UCSD-AML1 (cell line): ENCODE results near the gene UCN2.
"Not testable (repeated sequence)": the region's sequence is repeated elsewhere in the genome, so short reads cannot be mapped to it uniquely, and the experiment has no call there.

Experiments used
- DNase-seq: peaks from one replicate; lab custom pipeline; 2025; ENCODE audit not compliant: unreplicated experiment; lab: John Stamatoyannopoulos, UW

UCN2 gene

DNA sequence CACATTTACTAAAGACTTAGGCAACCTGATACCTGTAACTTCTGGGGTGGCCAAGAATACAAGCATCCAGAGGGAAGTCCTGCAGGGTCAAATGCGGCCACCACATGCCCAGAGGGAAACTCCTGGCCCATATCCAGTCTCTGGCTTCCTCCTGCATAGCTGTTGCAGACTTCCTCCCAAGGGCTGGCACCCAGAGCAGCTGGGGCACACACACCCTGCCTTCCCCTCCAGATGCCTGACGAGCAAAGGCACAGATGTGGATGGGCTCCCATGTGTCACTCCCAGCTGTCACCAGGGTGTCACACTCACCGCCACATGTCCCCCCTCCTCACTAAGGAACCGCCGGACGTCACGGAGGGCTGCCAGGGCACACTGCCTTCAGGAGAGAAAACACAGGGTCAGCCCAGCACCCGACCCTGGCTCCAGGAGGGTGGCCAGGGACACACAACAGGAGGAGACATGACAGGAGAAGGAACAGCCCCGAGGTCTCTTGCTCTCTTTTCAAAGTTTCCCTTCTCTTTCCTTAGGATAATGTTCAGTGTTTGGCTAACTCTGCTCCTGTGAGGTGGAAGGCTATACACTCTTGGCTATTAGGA lies 20.2 kb downstream of the UCN2 start:
- DNase-seq, result peak; percentile 53

GRCh38 chr3:48538451-48538850 lies 25.1 kb downstream of the UCN2 start:
- no peak for DNase-seq

DNA sequence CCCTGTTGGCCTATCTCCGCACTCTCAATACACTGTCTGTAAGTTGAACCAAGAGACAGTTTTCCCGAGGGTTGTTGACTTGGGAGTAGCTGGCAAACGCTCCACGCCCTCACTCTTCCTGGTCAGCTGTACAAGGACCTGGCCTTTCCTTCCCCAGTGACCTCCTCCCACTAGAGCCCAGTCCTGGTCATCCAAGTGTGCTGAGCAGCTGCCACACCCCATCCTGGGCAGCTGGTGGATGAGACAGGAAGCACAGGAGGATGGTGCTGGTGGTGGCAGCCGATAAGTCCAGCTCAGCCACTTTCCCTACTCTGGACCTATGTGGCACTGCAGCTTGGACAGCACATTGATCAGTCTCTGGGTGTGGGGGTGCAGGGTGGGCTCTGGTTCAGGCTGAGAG lies 26.8 kb downstream of the UCN2 start:
- DNase-seq, result no peak

- DNase-seq, result no peak
These were observed 27.5 kb downstream of the UCN2 start for GRCh38 chr3:48536116-48536515.

- no peak for DNase-seq
These were observed 28.0 kb downstream of the UCN2 start for GRCh38 chr3:48535578-48535977.

GRCh38 chr3:48532977-48533337 lies 30.6 kb downstream of the UCN2 start:
- no peak for DNase-seq

DNA sequence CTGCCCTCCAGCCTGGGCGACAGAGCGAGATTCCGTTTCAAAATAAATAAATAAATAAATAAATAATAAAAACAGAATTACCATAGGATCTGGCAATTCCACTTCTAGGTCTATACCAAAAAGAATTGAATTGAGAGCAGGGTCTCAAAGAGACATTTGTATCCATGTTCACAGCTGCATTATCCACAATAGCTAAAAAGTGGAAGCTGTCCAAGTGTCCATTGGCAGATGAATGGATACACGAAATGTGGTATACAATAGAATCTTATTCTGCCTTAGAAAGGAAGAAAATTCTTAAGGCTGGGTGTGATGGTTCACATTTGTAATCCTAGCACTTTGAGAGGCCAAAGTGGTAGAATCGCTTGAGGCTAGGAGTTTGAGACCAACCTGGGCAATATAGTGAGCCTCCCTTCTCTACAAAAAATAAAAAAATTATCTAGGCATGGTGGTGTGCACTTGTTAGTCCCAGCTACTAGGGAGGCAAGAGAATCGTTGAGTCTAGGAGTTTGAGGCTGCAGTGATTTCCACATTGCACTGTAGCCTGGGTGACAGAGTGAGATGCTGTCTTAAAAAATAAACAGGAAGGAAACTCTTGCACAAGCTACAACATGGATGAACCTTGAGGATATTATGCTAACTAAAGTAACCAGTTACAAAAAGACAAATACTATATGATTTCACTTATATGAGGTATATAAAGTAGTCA lies 31.2 kb downstream of the UCN2 start:
- DNase-seq, result no peak

DNA sequence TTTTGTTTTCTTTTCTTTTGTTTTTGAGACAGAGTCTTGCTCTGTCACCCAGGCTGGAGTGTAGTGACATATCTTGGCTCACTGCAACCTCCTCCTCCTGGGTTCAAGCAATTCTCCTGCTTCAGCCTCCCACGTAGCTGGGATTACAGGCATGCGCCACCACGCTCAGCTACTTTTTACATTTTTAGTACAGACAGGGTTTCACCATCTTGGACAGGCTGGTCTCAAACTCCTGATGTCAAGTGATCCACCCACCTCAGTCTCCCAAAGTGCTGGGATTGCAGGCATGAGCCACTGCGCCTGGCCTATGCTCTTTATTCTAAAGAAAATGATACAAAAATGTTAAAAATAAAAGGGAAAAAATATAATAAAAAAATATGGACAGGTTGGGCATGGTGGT lies 32.9 kb downstream of the UCN2 start:
- not testable (repeated sequence) for DNase-seq

DNA sequence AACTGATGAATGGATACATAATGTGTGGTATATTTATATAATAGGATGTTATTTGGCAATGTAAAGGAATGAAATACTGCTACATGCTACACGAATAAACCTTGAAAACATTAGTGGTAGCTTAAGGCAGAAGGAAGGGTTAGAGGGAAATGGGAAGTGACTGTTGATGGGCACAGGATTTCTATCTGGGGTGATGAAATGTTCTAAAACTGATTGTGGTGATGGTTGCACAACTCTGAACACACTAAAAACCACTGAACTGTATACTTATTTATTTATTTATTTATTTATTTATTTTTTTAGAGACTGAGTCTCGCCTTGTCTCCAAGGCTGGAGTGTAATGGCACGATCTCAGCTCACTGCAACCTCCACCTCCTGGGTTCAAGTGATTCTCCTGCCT lies 34.8 kb downstream of the UCN2 start:
- no peak for DNase-seq

DNA sequence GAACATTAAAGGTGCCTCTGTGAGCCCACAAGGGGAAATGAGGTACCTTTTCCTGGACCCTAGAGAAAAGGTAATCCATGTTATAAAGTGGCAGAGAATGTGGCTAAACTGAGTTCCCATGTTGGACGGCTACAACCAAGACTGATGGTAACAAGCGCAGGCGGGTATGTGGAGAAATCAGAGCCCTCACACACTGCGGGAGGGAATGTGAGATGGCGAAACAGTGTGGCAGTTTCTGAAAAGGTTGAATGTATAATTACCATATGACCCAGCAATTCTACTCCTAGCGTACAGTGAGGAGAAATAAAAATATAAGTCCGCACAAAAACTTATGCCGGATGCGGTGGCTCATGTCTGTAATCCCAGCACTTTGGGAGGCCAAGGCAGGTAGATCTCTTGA lies 35.5 kb downstream of the UCN2 start:
- DNase-seq, result no peak

- no peak for DNase-seq
These were observed 38.6 kb downstream of the UCN2 start for GRCh38 chr3:48524970-48525369.

GRCh38 chr3:48521635-48522034 lies 41.9 kb downstream of the UCN2 start:
- no peak for DNase-seq

- DNase-seq, result no peak
These were observed 44.3 kb downstream of the UCN2 start for GRCh38 chr3:48519277-48519643.

DNA sequence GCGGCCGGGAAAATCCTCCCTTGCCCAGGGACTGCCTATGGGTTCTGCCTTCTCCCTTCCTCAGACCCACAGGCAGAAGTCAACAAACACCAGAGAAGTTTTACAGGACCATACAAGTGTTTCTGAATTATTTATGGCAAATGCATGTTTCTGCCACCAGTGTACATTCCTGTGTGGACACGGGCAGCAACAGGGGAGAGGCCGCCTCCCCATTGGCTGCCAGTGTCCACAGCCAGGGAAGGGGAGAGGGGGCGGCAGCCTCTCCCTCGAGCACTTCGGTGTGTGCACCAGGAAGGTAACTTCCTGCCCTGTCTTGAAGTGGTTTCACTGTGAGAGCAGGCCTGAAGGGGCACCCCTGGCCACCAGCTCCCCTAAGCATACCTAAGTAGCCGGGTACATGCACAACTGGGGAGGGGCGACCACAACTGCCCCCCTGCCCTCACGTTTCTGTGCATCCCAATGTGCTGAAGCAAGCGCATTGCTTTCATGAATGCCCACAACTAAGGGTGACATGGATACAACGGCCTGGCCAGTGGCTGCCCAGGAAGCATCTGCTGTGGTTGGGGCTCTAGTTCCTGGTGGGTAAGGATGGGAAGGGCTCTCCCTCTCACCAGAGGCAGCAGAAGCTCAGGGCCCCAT lies 44.8 kb downstream of the UCN2 start:
- DNase-seq, result peak; percentile 63

- DNase-seq, result no peak
These were observed 45.5 kb downstream of the UCN2 start for GRCh38 chr3:48518069-48518468.

DNA sequence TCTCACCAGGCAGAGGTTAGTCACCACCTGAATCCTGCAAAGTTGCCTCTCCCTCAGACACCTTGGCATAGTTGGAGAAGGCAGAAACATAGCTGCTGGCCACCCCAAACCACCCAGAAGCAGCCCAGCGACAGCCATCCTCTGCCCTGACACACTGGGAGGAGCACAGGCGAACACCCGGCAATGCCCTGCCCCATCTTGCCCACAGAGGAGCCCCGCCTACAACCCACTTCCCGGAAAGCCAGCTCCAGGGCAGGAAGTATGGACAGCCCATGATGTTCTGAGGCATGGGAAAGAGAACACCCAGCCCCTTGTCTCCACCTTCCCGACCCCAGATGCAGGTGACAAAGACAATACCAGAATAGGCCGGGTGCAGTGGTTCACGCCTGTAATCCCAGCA lies 47.0 kb downstream of the UCN2 start:
- DNase-seq, result peak; percentile 32

DNA sequence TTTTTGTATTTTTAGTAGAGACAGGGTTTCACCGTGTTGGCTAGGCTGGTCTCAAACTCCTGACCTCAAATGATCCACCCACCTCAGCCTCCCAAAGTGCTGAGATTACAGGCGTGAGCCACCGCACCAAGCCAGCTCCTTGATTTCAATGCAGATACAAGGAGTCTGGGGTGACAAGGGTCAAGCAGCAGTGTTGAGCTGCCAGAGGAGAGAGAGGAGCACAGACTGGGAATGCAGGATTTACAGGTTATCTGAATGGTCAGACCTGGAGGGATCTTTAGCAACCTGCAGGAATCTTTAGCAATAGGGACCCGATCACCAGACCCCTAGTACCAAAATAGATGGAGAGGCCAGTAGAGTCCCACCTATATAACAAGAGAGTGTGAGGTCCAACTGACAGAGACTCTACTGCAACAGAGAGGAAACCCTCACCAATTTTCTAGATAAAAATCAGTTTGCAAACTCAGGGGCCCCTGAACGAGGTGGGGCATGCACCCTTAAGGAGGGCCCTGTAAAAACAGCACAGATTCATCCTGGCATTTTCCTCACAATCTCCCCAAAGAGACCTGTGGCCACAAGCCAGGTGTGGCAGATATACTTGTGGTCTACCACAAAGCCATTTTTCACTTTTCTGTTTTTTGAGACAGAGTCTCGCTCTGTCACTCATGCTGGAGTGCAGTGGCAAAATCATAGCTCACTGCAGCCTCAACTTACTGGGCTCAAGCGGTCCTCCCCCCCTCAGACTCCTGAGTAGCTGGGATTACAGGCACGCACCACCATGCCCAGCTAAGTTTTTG lies 49.0 kb downstream of the UCN2 start:
- no peak for DNase-seq
